Limb (tissue), 2 donors: Measurements from ENCODE around the gene TTC14.

Source experiments
- DNase-seq, 2 donors: peaks; one replicate each; pipeline ENCODE4 v3.0.0-alpha.2; 2016; ENCODE audit errors: extremely low spot score in 2 of 2

The TTC14 gene

DNA sequence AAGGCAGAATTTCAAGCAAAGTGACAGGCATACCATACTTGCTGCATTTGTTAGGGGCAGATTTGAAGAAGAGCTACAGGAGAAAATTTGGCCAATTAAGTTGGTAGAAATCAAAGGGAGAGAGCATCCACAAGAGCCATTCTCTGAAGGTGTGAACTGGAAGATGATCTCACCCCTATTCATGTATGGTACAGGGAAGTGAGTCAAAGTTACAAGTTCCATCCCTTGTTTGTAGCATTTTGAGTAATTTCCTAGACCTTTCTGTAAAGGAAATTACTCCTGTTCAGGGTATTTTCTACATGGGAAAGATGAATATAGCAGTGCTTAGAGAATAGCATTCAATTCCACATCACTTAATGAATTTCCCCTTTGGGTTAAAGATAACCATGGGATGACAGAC lies 28.4 kb downstream of the TTC14 start:
- DNase-seq: no peak

DNA sequence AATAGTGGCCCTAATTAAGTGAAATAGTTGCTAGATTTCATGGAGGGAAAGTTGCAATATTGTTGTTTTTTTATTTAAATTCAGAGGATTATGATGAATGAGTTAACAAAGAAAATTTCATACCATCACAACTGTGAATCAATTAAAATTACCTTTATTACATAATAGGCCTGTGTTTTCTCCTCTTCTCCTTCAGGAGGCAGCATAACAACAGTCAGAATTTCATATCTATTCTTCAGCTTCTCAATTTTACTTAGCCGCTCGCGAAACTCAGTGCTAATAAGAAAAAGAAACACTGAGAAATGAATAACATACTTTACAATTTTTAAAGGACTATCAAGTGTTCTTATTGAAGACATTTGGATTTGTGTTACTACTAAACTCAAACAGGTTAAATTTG lies 29.4 kb downstream of the TTC14 start:
- DNase-seq: no peak

DNA sequence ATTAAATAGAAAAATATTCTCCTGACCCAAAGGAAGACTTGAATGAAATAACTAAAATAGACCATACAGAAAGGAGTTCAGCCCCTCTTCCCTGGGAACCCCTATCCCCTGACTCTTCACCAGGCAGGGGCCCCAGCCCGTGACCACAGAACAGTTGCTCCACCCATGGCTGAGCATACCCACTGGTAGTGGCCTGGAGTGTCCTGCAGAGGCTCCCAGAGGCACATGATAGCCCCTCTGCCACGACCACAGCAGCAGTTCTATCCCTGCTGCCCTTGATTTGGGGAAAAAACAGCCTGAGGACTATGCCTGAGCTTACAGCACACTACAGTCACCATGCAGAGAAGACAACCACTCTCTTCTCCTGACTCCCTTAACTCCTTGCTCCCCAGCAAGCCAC lies 31.8 kb downstream of the TTC14 start:
- DNase-seq: no peak

DNA sequence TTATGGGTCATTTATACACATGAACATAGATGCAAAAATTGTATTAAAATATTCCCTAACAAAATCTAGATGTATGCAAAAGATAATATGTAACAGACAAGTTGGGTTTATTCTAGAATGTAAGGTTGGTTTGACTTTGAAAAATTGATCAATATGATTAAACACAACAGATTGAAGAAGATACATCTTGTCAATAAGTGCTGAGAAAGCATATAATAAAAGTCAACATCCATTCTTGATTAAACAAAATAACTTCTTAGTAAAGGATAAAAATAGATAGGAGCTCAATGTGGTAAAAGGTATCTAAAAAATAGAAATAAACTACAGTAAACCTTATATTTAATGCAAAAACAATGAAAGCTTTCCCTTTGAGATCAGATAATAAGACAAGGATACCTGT lies 39.0 kb downstream of the TTC14 start:
- DNase-seq: no peak

DNA sequence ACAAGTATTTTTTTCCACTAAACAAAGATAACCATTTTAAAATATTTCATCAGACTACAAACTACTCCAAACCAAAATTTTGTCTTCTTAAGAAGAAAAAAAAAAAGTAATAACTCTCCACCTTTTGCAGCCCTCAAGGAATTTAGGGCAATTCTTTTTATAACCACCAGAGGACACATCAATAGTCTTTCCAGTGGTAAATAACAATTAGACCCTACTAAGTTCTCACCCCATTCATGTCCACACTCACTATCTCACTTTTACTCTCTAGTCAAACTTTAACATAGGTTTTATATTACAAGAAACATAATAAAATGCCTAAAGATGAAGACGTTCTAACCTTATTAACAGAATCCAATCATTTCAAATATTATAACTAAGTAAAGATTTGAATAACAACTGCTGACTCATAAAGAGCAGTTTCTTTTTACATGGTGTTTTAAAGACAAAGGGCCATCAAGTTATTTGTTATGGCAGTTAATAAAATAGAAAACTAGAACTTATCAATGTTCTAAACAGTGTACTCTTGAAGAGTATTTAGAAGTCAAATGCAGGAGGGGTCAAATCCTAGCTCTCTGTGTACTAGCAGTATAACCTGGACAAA lies 44.3 kb downstream of the TTC14 start:
- DNase-seq: no peak

DNA sequence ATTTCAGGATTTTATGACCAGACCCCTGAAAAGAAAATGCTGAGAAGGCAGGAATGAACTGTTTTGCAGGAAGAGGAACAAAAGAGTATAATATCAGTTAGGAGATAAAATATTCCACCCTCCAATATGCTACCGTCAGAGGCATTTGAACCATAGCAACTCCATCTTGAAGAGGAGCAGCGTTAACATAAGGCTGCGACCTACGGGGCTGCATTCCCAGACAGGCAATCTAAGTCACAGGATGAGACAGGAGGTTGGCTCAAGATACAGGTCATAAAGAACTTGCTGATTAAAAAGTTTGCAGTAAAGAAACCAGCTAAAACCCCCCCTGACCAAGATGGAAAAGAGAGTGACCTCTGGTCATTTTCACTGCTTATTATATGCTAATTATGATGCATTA lies 54.4 kb downstream of the TTC14 start:
- DNase-seq: no peak

DNA sequence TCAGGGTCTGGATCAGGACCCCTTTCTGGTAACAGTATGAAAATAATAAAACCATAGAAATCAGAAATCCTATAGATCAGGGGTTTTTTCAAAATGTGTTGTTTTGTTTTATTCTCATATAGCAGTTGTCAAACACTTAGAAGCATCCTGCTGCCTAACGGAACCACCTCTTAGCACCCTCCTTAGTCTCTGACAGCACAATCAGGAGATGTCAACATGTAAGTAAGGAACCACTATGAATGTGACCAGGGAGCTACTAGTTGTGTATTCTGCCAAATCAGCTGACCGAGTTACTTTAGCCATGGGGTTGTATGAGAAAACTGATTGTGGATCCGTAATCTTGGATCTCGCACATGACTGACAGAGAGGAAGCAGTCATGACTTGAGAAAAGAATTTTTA lies 55.1 kb downstream of the TTC14 start:
- DNase-seq: no peak
